Gastroesophageal sphincter (tissue), 3 donors: ENCODE measurements around the gene RTF2.

Source experiments
- CTCF ChIP-seq, 4 experiments: fragments of 200-600 bp in 2 of 4; fragments of 450-650 bp in 2 of 4; sonication (generic) in 1 of 4; IDR thresholded peaks; one replicate each; pipeline ENCODE4 v1.5.1; 2017 to 2019; ENCODE audit warnings: antibody characterized with exemption in 4 of 4, mild to moderate bottlenecking in 2 of 4, moderate library complexity in 2 of 4
- EP300 ChIP-seq: sonication (generic); formaldehyde crosslinking; IDR thresholded peaks from one replicate; pipeline ENCODE4 v1.6.1; 2017; ENCODE audit warnings: antibody characterized with exemption, mild to moderate bottlenecking
- POLR2A ChIP-seq, 2 donors: fragments of 450-650 bp; IDR thresholded peaks; one replicate each; pipeline ENCODE4 v1.6.1; 2017; ENCODE audit warnings: antibody characterized with exemption in 2 of 2, mild to moderate bottlenecking in 2 of 2, moderate library complexity in 1 of 2

DNA sequence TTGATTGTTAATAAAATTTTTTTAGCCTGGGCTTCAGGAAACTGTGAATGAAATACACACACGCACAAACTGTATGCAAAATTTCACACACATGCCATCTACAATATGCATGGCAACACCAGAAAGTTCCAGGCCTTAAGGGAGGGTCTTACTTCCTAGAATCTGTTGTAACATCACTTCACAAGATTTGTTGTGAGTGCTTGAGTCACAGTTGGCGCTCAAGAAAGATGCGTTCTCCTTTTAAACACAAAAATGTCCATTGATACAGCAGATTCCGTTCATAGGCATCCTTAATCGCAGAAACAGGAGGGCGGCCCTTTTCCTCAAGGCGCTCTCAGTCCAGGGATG is 485 bp upstream of the RTF2 start:
- TF ChIP-seq CTCF (IDR thresholded peaks at IDR 0.05) (no peak), POLR2A (IDR thresholded peaks at IDR 0.05) (no peak), EP300 (no peak)
